ENCODE results near the gene MAGEB17. TPM values are rescaled to one million over a fixed set of nuclear protein-coding genes. Genes with fewer than 3 reads are reported as not detected.

Gene MAGEB17
- polyA plus RNA-seq, 2 of the 4 experiments (the other 2 are of a cell fraction) = not detected

- no peaks in the 10 kb centered on the region for H3K9me3 ChIP-seq
- H3K27ac ChIP-seq = peak overlapping the region in 1 of 2 experiments; percentile 73; a peak in 2 of 6 replicates
- DNase-seq (ENCODE audit: low read depth in 1 of 2, low spot score in 1 of 2) (peak; percentile 38 to 39), ATAC-seq (peak; percentile 88 to 90), FAIRE-seq (no peak)
- CTCF ChIA-PET = no interaction called here
- TF ChIP-seq MAFK (IDR thresholded peaks at IDR 0.05; ENCODE audit: partially characterized antibody) (peak; percentile 80), POLR2A (IDR thresholded peaks at IDR 0.05; ENCODE audit: low read length) (no peak), FOSL2 (IDR thresholded peaks at IDR 0.05) (no peak), FOSL2 (CRISPR knock-in tag; IDR thresholded peaks at IDR 0.05) (0 out of 2 replicates have a peak, but pooled peaks have one; percentile 38)
- no peak overlapping the region for H3K4me3 ChIP-seq
- 15% methylated on average over 2 of the region's 2 CpGs for WGBS (ENCODE audit: missing lambda C conversion rate)
- H3K4me1 ChIP-seq = peaks cover 20% of the 10 kb centered on the region; the same call in 1 of the 3 replicates
- 0 out of 3 replicates have a peak overlapping the region, but pooled peaks have one; percentile 19 for H3K4me2 ChIP-seq
- POLR2A ChIA-PET = no interaction called here
Observed at GRCh38 chrX:16185725-16186136, 18.4 kb downstream of the MAGEB17 start.

- no peaks in the 10 kb centered on the region for H3K9me3 ChIP-seq
- 64% methylated on average over 3 of the region's 3 CpGs for WGBS (ENCODE audit: missing lambda C conversion rate)
- peak; percentile 28 for FAIRE-seq
- TF ChIP-seq RFX5 (IDR thresholded peaks at IDR 0.05) (no peak), NR3C1 (IDR thresholded peaks at IDR 0.05) (no peak), E2F6 (IDR thresholded peaks at IDR 0.05; ENCODE audit: borderline replicate concordance, low read depth) (no peak), ESRRA (IDR thresholded peaks at IDR 0.05; ENCODE audit: borderline replicate concordance, low read length) (no peak), CTCF (IDR thresholded peaks at IDR 0.05) (no peak), MAZ (IDR thresholded peaks at IDR 0.05; ENCODE audit: borderline replicate concordance, low read depth, low read length) (no peak), HOXB5 (CRISPR knock-in tag; IDR thresholded peaks at IDR 0.05) (no peak), HEYL (CRISPR knock-in tag; IDR thresholded peaks at IDR 0.05) (no peak), CHD4 (IDR thresholded peaks at IDR 0.05; ENCODE audit: borderline replicate concordance) (no peak), HOXB13 (CRISPR knock-in tag; IDR thresholded peaks at IDR 0.05; ENCODE audit: low read depth) (no peak), EHMT2 (IDR thresholded peaks at IDR 0.05; ENCODE audit: low read depth) (no peak), ZFP36 (IDR thresholded peaks at IDR 0.05; ENCODE audit: borderline replicate concordance, partially characterized antibody) (no peak), BHLHE40 (IDR thresholded peaks at IDR 0.05; ENCODE audit: low read depth, low read length) (no peak), SREBF2 (IDR thresholded peaks at IDR 0.05) (no peak), RCOR1 (IDR thresholded peaks at IDR 0.05; ENCODE audit: low read depth, low read length) (no peak), GATA3 (IDR thresholded peaks at IDR 0.05; ENCODE audit: borderline replicate concordance) (no peak), NFE2L2 (conservative IDR thresholded peaks at IDR 0.05; ENCODE audit: low read length) (no peak), CHD2 (IDR thresholded peaks at IDR 0.05; ENCODE audit: low read length, partially characterized antibody) (no peak), USF2 (IDR thresholded peaks at IDR 0.05) (no peak), ZC3H11A (IDR thresholded peaks at IDR 0.05) (no peak)
- H3K27ac ChIP-seq = peak overlapping the region in 1 of 2 experiments; percentile 73; a peak in 2 of 6 replicates
- ChIA-PET POLR2A (no interaction called here), CTCF (interaction anchor here (1.0 kb wide), 1 partner anchor 22 kb away, joined by 5 read pairs; no protein-coding TSS in a partner anchor)
- no peak overlapping the region for H3K4me3 ChIP-seq
- H3K4me1 ChIP-seq = peaks cover 20% of the 10 kb centered on the region; the same call in 1 of the 3 replicates
- no peak for ATAC-seq
- no peak for DNase-seq (ENCODE audit: low read depth in 1 of 2, low spot score in 1 of 2)
- peak overlapping the region; percentile 16; the same call in 2 of the 3 replicates for H3K4me2 ChIP-seq
Observed at GRCh38 chrX:16186380-16187007, 19.2 kb downstream of the MAGEB17 start.

Measured in A549 (cell line).